ENCODE results near the gene RPTN. TPM values are rescaled to one million over a fixed set of nuclear protein-coding genes. Genes with fewer than 3 reads are reported as not detected.
A peak's percentile ranks its signal among the peaks of the same experiment; 100 is the strongest.

RPTN gene
- total RNA-seq, 1 donor from 2014 or later = not detected

- no peaks in the 10 kb centered on the region for H3K9me3 Mint-ChIP-seq (ENCODE audit: unreplicated experiment)
- DNase-seq (ENCODE audit: low spot score) = no peak
- no peaks in the 10 kb centered on the region for H3K36me3 Mint-ChIP-seq (ENCODE audit: low read depth, unreplicated experiment)
- H3K4me1 Mint-ChIP-seq (ENCODE audit: unreplicated experiment) = no peaks in the 10 kb centered on the region
- H3K27ac Mint-ChIP-seq (ENCODE audit: unreplicated experiment) = no peak overlapping the region
- TF ChIP-seq CTCF (IDR thresholded peaks at IDR 0.05; ENCODE audit: unreplicated experiment) = no peak
- no peak overlapping the region for H3K4me3 Mint-ChIP-seq (ENCODE audit: unreplicated experiment)
- H3K27me3 Mint-ChIP-seq (ENCODE audit: unreplicated experiment) = peaks cover 2% of the 10 kb centered on the region
These were observed 33.1 kb downstream of the RPTN start for GRCh38 chr1:152125834-152126443.

- no peak for DNase-seq (ENCODE audit: low spot score)
- H3K27me3 Mint-ChIP-seq (ENCODE audit: unreplicated experiment) = peaks cover 1% of the 10 kb centered on the region
- peaks cover 3% of the 10 kb centered on the region for H3K4me1 Mint-ChIP-seq (ENCODE audit: unreplicated experiment)
- TF ChIP-seq CTCF (IDR thresholded peaks at IDR 0.05; ENCODE audit: unreplicated experiment) = no peak
- no peak overlapping the region for H3K4me3 Mint-ChIP-seq (ENCODE audit: unreplicated experiment)
- H3K36me3 Mint-ChIP-seq (ENCODE audit: low read depth, unreplicated experiment) = no peaks in the 10 kb centered on the region
- no peaks in the 10 kb centered on the region for H3K9me3 Mint-ChIP-seq (ENCODE audit: unreplicated experiment)
- H3K27ac Mint-ChIP-seq (ENCODE audit: unreplicated experiment) = no peak overlapping the region
These were observed 40.1 kb downstream of the RPTN start for GRCh38 chr1:152118915-152119314.

- no peak for DNase-seq (ENCODE audit: low spot score)
- H3K9me3 Mint-ChIP-seq (ENCODE audit: unreplicated experiment) = no peaks in the 10 kb centered on the region
- no peak for TF ChIP-seq CTCF (IDR thresholded peaks at IDR 0.05; ENCODE audit: unreplicated experiment)
- no peaks in the 10 kb centered on the region for H3K27me3 Mint-ChIP-seq (ENCODE audit: unreplicated experiment)
- no peaks in the 10 kb centered on the region for H3K36me3 Mint-ChIP-seq (ENCODE audit: low read depth, unreplicated experiment)
- H3K27ac Mint-ChIP-seq (ENCODE audit: unreplicated experiment) = no peak within 1 kb of the TSS
- H3K4me1 Mint-ChIP-seq (ENCODE audit: unreplicated experiment) = peaks cover 3% of the 10 kb centered on the region
- H3K4me3 Mint-ChIP-seq (ENCODE audit: unreplicated experiment) = no peak within 1 kb of the TSS
These were observed 43.7 kb downstream of the RPTN start, which contains the start of gene TCHH for GRCh38 chr1:152115344-152115743. Gene TCHH (minus strand): TSS chr1:152115444. CDS start chr1:152114080, 1,364 bp downstream.

GRCh38 chr1:152112885-152113432, 46.1 kb downstream of the RPTN start:
- no peak for TF ChIP-seq CTCF (IDR thresholded peaks at IDR 0.05; ENCODE audit: unreplicated experiment)
- H3K36me3 Mint-ChIP-seq (ENCODE audit: low read depth, unreplicated experiment) = no peaks in the 10 kb centered on the region
- H3K27ac Mint-ChIP-seq (ENCODE audit: unreplicated experiment) = no peak overlapping the region
- no peak overlapping the region for H3K4me3 Mint-ChIP-seq (ENCODE audit: unreplicated experiment)
- H3K9me3 Mint-ChIP-seq (ENCODE audit: unreplicated experiment) = peaks cover 3% of the 10 kb centered on the region
- H3K27me3 Mint-ChIP-seq (ENCODE audit: unreplicated experiment) = peaks cover 3% of the 10 kb centered on the region
- H3K4me1 Mint-ChIP-seq (ENCODE audit: unreplicated experiment) = no peaks in the 10 kb centered on the region
- no peak for DNase-seq (ENCODE audit: low spot score)

GRCh38 chr1:152112101-152112884, 46.7 kb downstream of the RPTN start:
- Mint-ChIP-seq H3K27me3 (ENCODE audit: unreplicated experiment) (peaks cover 7% of the 10 kb centered on the region), H3K9me3 (ENCODE audit: unreplicated experiment) (peaks cover 8% of the 10 kb centered on the region), H3K4me1 (ENCODE audit: unreplicated experiment) (peaks cover 5% of the 10 kb centered on the region), H3K27ac (ENCODE audit: unreplicated experiment) (no peak overlapping the region), H3K36me3 (ENCODE audit: low read depth, unreplicated experiment) (peaks cover 5% of the 10 kb centered on the region), H3K4me3 (ENCODE audit: unreplicated experiment) (no peak overlapping the region)
- TF ChIP-seq CTCF (IDR thresholded peaks at IDR 0.05; ENCODE audit: unreplicated experiment) = no peak
- peak; percentile 15 for DNase-seq (ENCODE audit: low spot score)

All from endothelial cell (in vitro differentiated cells).